ENCODE results near the gene CLCA2.
"Not testable (repeated sequence)": the region's sequence is repeated elsewhere in the genome, so short reads cannot be mapped to it uniquely, and the experiment has no call there.

GRCh38 chr1:86502125-86502646 lies 78.2 kb downstream of the CLCA2 start:
- TF ChIP-seq EZH2 (IDR thresholded peaks at IDR 0.05), result not testable (repeated sequence)
- peak; percentile 60 for TF ChIP-seq CTCF (IDR thresholded peaks at IDR 0.05)

Measured in neural progenitor cell (in vitro differentiated cells).